Epidermal melanocyte (primary cell): ENCODE data around the gene CSRNP2.
A peak's percentile ranks its signal among the peaks of the same experiment; 100 is the strongest.
"Not testable (repeated sequence)": the region's sequence is repeated elsewhere in the genome, so short reads cannot be mapped to it uniquely, and the experiment has no call there.

ENCODE experiments used
- DNase-seq: peaks from one replicate; pipeline ENCODE4 v3.0.0; 2011; ENCODE audit warnings: low spot score; ENCODE audit not compliant: insufficient read length

CSRNP2 gene

GRCh38 chr12:51083126-51083833, at the start of gene CSRNP2:
Gene CSRNP2 (minus strand): TSS chr12:51083596. CDS start chr12:51076561, 7,035 bp downstream.
- DNase-seq = peak; percentile 93

- no peak for DNase-seq
These were observed 49.3 kb upstream of the CSRNP2 start for GRCh38 chr12:51132693-51133092.

- no peak for DNase-seq
These were observed 48.5 kb upstream of the CSRNP2 start for GRCh38 chr12:51131745-51132521.

GRCh38 chr12:51128919-51129318, 45.5 kb upstream of the CSRNP2 start:
- no peak for DNase-seq

GRCh38 chr12:51127050-51127729, 43.8 kb upstream of the CSRNP2 start:
- DNase-seq = no peak

- peak; percentile 37 for DNase-seq
These were observed 42.9 kb upstream of the CSRNP2 start for GRCh38 chr12:51126297-51126696.

GRCh38 chr12:51124504-51124903, 41.1 kb upstream of the CSRNP2 start:
- no peak for DNase-seq

GRCh38 chr12:51122844-51123243, 39.4 kb upstream of the CSRNP2 start:
- DNase-seq = no peak

GRCh38 chr12:51118706-51119105, 35.3 kb upstream of the CSRNP2 start:
- DNase-seq = no peak

- DNase-seq = no peak
These were observed 32.1 kb upstream of the CSRNP2 start for GRCh38 chr12:51115533-51115932.

- DNase-seq = no peak
These were observed 24.7 kb upstream of the CSRNP2 start for GRCh38 chr12:51108136-51108535.

- no peak for DNase-seq
These were observed 20.6 kb upstream of the CSRNP2 start for GRCh38 chr12:51103977-51104376.

- DNase-seq = no peak
These were observed 15.2 kb upstream of the CSRNP2 start for GRCh38 chr12:51098611-51099010.

GRCh38 chr12:51090705-51091229, 7.4 kb upstream of the CSRNP2 start:
- DNase-seq = no peak

GRCh38 chr12:51087818-51088217, 4.4 kb upstream of the CSRNP2 start:
- no peak for DNase-seq

GRCh38 chr12:51086933-51087332, 3.5 kb upstream of the CSRNP2 start:
- DNase-seq = no peak

GRCh38 chr12:51085757-51086156, 2.4 kb upstream of the CSRNP2 start:
- no peak for DNase-seq

- DNase-seq = peak; percentile 38
These were observed 753 bp downstream of the CSRNP2 start for GRCh38 chr12:51082561-51083125.

GRCh38 chr12:51081421-51081820, 2.0 kb downstream of the CSRNP2 start:
- no peak for DNase-seq

GRCh38 chr12:51080136-51080535, 3.3 kb downstream of the CSRNP2 start:
- no peak for DNase-seq

- DNase-seq = not testable (repeated sequence)
These were observed 4.5 kb downstream of the CSRNP2 start for GRCh38 chr12:51078866-51079265.

GRCh38 chr12:51078346-51078745, 5.0 kb downstream of the CSRNP2 start:
- DNase-seq = not testable (repeated sequence)
